ENCODE results near the gene PCDH9.

PCDH9 gene

GRCh38 chr13:67052550-67053490 lies 177.3 kb downstream of the PCDH9 start:
- H3K4me3 ChIP-seq (ENCODE audit: low read length), result no peak overlapping the region
- no peak for DNase-seq (ENCODE audit: low read depth)
- no peak for TF ChIP-seq CTCF (IDR thresholded peaks at IDR 0.05; ENCODE audit: insufficient read depth, low read depth, low read length, missing control alignments)

- no peak overlapping the region for H3K4me3 ChIP-seq (ENCODE audit: low read length)
- no peak for TF ChIP-seq CTCF (IDR thresholded peaks at IDR 0.05; ENCODE audit: insufficient read depth, low read depth, low read length, missing control alignments)
These were observed 180.4 kb downstream of the PCDH9 start for GRCh38 chr13:67049744-67050143.

GRCh38 chr13:67048821-67049150 lies 181.3 kb downstream of the PCDH9 start:
- no peak overlapping the region for H3K4me3 ChIP-seq (ENCODE audit: low read length)
- DNase-seq (ENCODE audit: low read depth), result no peak
- TF ChIP-seq CTCF (IDR thresholded peaks at IDR 0.05; ENCODE audit: insufficient read depth, low read depth, low read length, missing control alignments), result no peak

More at GRCh38 chr13:67049744-67050143, 180.4 kb downstream of the PCDH9 start:
- no peak for DNase-seq (ENCODE audit: low read depth)

- peak; percentile 14 for DNase-seq (ENCODE audit: low read depth)
- no peak for TF ChIP-seq CTCF (IDR thresholded peaks at IDR 0.05; ENCODE audit: insufficient read depth, low read depth, low read length, missing control alignments)
- H3K4me3 ChIP-seq (ENCODE audit: low read length), result no peak overlapping the region
These were observed 181.9 kb downstream of the PCDH9 start for GRCh38 chr13:67048084-67048820.

- H3K4me3 ChIP-seq (ENCODE audit: low read length), result no peak overlapping the region
- no peak for TF ChIP-seq CTCF (IDR thresholded peaks at IDR 0.05; ENCODE audit: insufficient read depth, low read depth, low read length, missing control alignments)
- DNase-seq (ENCODE audit: low read depth), result no peak
These were observed 184.8 kb downstream of the PCDH9 start for GRCh38 chr13:67045357-67045756.

GRCh38 chr13:67043901-67044300 lies 186.2 kb downstream of the PCDH9 start:
- H3K4me3 ChIP-seq (ENCODE audit: low read length), result no peak overlapping the region
- no peak for DNase-seq (ENCODE audit: low read depth)
- no peak for TF ChIP-seq CTCF (IDR thresholded peaks at IDR 0.05; ENCODE audit: insufficient read depth, low read depth, low read length, missing control alignments)

All from epithelial cell of esophagus (primary cell).